Suprapubic skin (tissue), 4 donors: ENCODE measurements around the gene OCEL1.

ENCODE experiments used
- EP300 ChIP-seq: sonication (generic); formaldehyde crosslinking; IDR thresholded peaks from one replicate; pipeline ENCODE4 v1.6.1; 2017; ENCODE audit warnings: antibody characterized with exemption
- POLR2A ChIP-seq, 2 donors: fragments of 450-650 bp; IDR thresholded peaks; one replicate each; pipeline ENCODE4 v1.6.1; 2017; ENCODE audit warnings: antibody characterized with exemption in 2 of 2, mild to moderate bottlenecking in 2 of 2, moderate library complexity in 2 of 2
- POLR2AphosphoS5 ChIP-seq, 3 donors: sonication (generic); formaldehyde crosslinking; IDR thresholded peaks; one replicate each; pipeline ENCODE4 v1.6.1; 2017; ENCODE audit warnings: antibody characterized with exemption in 3 of 3
- TF ChIP-seq, protein P1 (sequence below), 2 donors: fragments of 200-600 bp in 1 of 2; fragments of 450-650 bp in 1 of 2; sonication (generic) in 1 of 2; IDR thresholded peaks; one replicate each; pipeline ENCODE4 v1.5.1; 2016 to 2019; ENCODE audit warnings: antibody characterized with exemption in 2 of 2, mild to moderate bottlenecking in 1 of 2, moderate library complexity in 1 of 2

- no peak for TF ChIP-seq POLR2A (IDR thresholded peaks at IDR 0.05)
- no peak for TF ChIP-seq POLR2AphosphoS5 (IDR thresholded peaks at IDR 0.05)
- TF ChIP-seq, protein P1, sequence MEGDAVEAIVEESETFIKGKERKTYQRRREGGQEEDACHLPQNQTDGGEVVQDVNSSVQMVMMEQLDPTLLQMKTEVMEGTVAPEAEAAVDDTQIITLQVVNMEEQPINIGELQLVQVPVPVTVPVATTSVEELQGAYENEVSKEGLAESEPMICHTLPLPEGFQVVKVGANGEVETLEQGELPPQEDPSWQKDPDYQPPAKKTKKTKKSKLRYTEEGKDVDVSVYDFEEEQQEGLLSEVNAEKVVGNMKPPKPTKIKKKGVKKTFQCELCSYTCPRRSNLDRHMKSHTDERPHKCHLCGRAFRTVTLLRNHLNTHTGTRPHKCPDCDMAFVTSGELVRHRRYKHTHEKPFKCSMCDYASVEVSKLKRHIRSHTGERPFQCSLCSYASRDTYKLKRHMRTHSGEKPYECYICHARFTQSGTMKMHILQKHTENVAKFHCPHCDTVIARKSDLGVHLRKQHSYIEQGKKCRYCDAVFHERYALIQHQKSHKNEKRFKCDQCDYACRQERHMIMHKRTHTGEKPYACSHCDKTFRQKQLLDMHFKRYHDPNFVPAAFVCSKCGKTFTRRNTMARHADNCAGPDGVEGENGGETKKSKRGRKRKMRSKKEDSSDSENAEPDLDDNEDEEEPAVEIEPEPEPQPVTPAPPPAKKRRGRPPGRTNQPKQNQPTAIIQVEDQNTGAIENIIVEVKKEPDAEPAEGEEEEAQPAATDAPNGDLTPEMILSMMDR (IDR thresholded peaks at IDR 0.05), result no peak
- no peak for TF ChIP-seq EP300
Measured at GRCh38 chr19:17234911-17235299, 8.9 kb downstream of the OCEL1 start.
